SU-DHL-6 (cell line): ENCODE data around the gene MFAP5.

Experiments used
- H2AFZ ChIP-seq: fragments of 200-600 bp; sonication (generic); 2 replicates; pipeline ENCODE4 v1.6.1; 2014; ENCODE audit warnings: low read depth, mild to moderate bottlenecking, moderate library complexity, mixed read lengths, antibody characterized with exemption, low read length; ENCODE audit not compliant: severe bottlenecking
- H3F3A ChIP-seq: fragments of 200-600 bp; shearing (Covaris generic); 2 replicates; pipeline ENCODE4 v1.6.0; 2016; ENCODE audit warnings: antibody characterized with exemption, mild to moderate bottlenecking; ENCODE audit not compliant: insufficient read depth
- H3K27ac ChIP-seq: fragments of 200-600 bp; sonication (generic); 2 replicates; pipeline ENCODE4 v1.5.1; 2016; ENCODE audit warnings: low read depth, mild to moderate bottlenecking, low read length, moderate library complexity, mixed read lengths
- H3K27me3 ChIP-seq: fragments of 200-600 bp; sonication (generic), shearing (Covaris generic); 2 replicates; pipeline ENCODE4 v1.6.0; 2014; ENCODE audit warnings: mild to moderate bottlenecking, low read length
- H3K36me3 ChIP-seq: fragments of 200-600 bp; sonication (generic); 2 replicates; pipeline ENCODE4 v1.6.1; 2014; ENCODE audit warnings: mild to moderate bottlenecking, low read length, mixed read lengths
- H3K4me2 ChIP-seq: fragments of 300-600, 200-600 bp; shearing (Covaris generic), sonication (generic); 2 replicates; pipeline ENCODE4 v1.6.0; 2014; ENCODE audit warnings: low read length, low read depth, mild to moderate bottlenecking; ENCODE audit not compliant: poor library complexity, severe bottlenecking
- H3K4me3 ChIP-seq: fragments of 200-600 bp; sonication (generic); 2 replicates; pipeline ENCODE4 v1.5.1; 2014; ENCODE audit warnings: antibody characterized with exemption, low read length, mild to moderate bottlenecking, mixed read lengths; ENCODE audit not compliant: insufficient read depth, poor library complexity, severe bottlenecking
- H3K79me2 ChIP-seq: fragments of 200-600 bp; sonication (generic); 2 replicates; pipeline ENCODE4 v1.6.1; 2014; ENCODE audit warnings: mild to moderate bottlenecking, low read length, moderate library complexity; ENCODE audit not compliant: insufficient read depth
- H3K9ac ChIP-seq: fragments of 200-600 bp; sonication (generic); 2 replicates; pipeline ENCODE4 v1.7.0; 2014; ENCODE audit warnings: mild to moderate bottlenecking, low read length
- H3K9me2 ChIP-seq: fragments of 200-600 bp; sonication (generic); replicated peaks from 2 replicates; pipeline ENCODE4 v1.6.1; 2014; ENCODE audit warnings: low read length; ENCODE audit not compliant: insufficient read depth
- H3K9me3 ChIP-seq: fragments of 200-600 bp; sonication (generic); 2 replicates; pipeline ENCODE4 v1.6.1; 2014; ENCODE audit warnings: low read length, mixed read lengths; ENCODE audit not compliant: insufficient read depth
- H4K20me1 ChIP-seq: fragments of 200-600 bp; sonication (generic); 2 replicates; pipeline ENCODE4 v1.6.1; 2014; ENCODE audit warnings: low read depth, mild to moderate bottlenecking, antibody characterized with exemption, low read length, moderate library complexity, mixed read lengths
- EZH2phosphoT487 ChIP-seq: fragments of 200-600 bp; sonication (generic), shearing (Covaris generic); conservative IDR thresholded peaks from 2 replicates; pipeline ENCODE4 v1.6.1; 2018; ENCODE audit warnings: mild to moderate bottlenecking, antibody characterized with exemption, low read length, moderate library complexity, mixed read lengths
- TF ChIP-seq, protein P1 (sequence below): fragments of 200-600 bp; sonication (generic); IDR thresholded peaks from one replicate; pipeline ENCODE4 v1.5.1; 2017; ENCODE audit warnings: antibody characterized with exemption, mild to moderate bottlenecking, low read length, moderate library complexity; ENCODE audit not compliant: insufficient read depth, poor library complexity, severe bottlenecking

The MFAP5 gene

GRCh38 chr12:8698132-8698851 lies 35.7 kb upstream of the MFAP5 start:
- Histone ChIP-seq H4K20me1 (no peaks in the 10 kb centered on the region), H3K4me2 (peak overlapping the region; percentile 62), H2AFZ (peak overlapping the region; percentile 89), H3K79me2 (0 out of 2 replicates have a peak, but pooled peaks cover 3% of the 10 kb centered on the region), H3K27ac (no peak overlapping the region), H3K9ac (peak overlapping the region; percentile 73), H3K36me3 (no peaks in the 10 kb centered on the region), H3K4me3 (peak overlapping the region; percentile 74), H3K9me3 (no peaks in the 10 kb centered on the region), H3K9me2 (no peaks in the 10 kb centered on the region), H3K27me3 (no peaks in the 10 kb centered on the region), H3F3A (no peaks in the 10 kb centered on the region)
- TF ChIP-seq, protein P1, sequence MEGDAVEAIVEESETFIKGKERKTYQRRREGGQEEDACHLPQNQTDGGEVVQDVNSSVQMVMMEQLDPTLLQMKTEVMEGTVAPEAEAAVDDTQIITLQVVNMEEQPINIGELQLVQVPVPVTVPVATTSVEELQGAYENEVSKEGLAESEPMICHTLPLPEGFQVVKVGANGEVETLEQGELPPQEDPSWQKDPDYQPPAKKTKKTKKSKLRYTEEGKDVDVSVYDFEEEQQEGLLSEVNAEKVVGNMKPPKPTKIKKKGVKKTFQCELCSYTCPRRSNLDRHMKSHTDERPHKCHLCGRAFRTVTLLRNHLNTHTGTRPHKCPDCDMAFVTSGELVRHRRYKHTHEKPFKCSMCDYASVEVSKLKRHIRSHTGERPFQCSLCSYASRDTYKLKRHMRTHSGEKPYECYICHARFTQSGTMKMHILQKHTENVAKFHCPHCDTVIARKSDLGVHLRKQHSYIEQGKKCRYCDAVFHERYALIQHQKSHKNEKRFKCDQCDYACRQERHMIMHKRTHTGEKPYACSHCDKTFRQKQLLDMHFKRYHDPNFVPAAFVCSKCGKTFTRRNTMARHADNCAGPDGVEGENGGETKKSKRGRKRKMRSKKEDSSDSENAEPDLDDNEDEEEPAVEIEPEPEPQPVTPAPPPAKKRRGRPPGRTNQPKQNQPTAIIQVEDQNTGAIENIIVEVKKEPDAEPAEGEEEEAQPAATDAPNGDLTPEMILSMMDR: no peak
- TF ChIP-seq EZH2phosphoT487: no peak

DNA sequence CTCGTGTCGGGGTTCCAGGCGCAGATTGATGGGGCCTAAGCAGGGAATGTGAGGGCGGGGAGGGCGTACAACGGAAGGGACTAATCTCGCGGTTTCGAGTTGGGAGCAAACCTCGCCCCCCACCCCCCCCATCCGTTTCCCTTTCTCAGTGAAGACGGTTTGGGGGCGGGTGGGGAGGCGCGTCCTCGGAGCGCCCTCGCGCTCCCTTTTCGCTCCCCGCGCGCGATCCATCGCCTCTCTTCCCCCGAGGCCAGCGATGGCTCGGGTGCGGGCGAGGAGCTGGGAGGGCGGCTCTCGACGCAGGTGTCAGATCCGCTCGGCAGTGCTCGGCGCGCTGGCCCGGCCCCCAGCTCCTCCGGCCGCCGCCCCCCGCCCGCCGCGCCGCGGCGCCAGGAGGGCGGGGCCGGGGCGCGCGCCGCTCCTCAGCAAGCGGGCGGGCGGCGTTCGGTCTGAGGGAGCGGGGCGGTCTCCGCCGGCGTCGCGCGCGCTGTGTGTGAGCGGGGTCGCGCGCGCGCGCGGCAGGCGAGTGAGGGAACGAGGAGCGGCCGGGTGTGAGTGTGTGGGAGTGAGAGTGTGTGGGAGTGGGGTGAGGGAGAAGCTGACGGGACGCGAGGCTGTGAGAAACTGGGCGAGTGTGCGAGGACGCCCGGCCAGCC lies 35.0 kb upstream of the MFAP5 start, which contains the start of gene RIMKLB:
TSS of gene RIMKLB (plus strand) at position 516 of the 656 bp plus-strand sequence. CDS start 15,876 bp downstream, outside the sequence.
- peak within 1 kb of the TSS; percentile 98 for H2AFZ ChIP-seq
- 0 out of 2 replicates have a peak, but pooled peaks cover 3% of the 10 kb centered on the region for H3K79me2 ChIP-seq

DNA sequence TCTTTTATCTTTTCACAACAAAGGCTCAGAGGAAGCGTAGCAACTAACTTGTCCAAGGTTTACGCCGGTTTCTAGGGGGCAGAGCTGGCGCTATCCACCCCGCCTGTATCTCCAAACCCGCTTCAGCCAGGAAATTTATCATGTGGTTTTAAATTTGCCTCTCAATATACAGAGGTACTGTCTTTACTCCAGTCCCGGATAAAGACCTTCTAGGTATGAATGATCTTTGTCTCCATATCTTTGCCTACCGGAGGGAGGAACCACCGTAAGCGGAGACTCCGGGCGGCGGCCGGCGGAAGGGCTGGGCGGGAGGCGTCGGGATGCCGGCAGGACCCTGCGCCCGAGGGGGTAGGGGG lies 34.5 kb upstream of the MFAP5 start:
- Histone ChIP-seq H3K9me2 (no peaks in the 10 kb centered on the region), H3K4me3 (peak overlapping the region; percentile 57), H3K9me3 (no peaks in the 10 kb centered on the region), H3F3A (no peaks in the 10 kb centered on the region), H3K9ac (peak overlapping the region; percentile 73), H3K27me3 (no peaks in the 10 kb centered on the region), H4K20me1 (no peaks in the 10 kb centered on the region), H3K79me2 (0 out of 2 replicates have a peak, but pooled peaks cover 3% of the 10 kb centered on the region), H2AFZ (peak overlapping the region; percentile 98), H3K4me2 (peak overlapping the region; percentile 69), H3K27ac (no peak overlapping the region), H3K36me3 (no peaks in the 10 kb centered on the region)
- no peak for TF ChIP-seq EZH2phosphoT487
- TF ChIP-seq, protein P1: no peak

More for the DNA sequence above, 35.0 kb upstream of the MFAP5 start, which contains the start of gene RIMKLB:
- Histone ChIP-seq H4K20me1 (no peaks in the 10 kb centered on the region), H3K9ac (peak within 1 kb of the TSS; percentile 73), H3K27ac (no peak within 1 kb of the TSS), H3K4me2 (peak within 1 kb of the TSS; percentile 69), H3K9me3 (no peaks in the 10 kb centered on the region), H3K4me3 (peak within 1 kb of the TSS; percentile 74), H3F3A (no peaks in the 10 kb centered on the region), H3K27me3 (no peaks in the 10 kb centered on the region), H3K9me2 (no peaks in the 10 kb centered on the region), H3K36me3 (no peaks in the 10 kb centered on the region)
- TF ChIP-seq EZH2phosphoT487: no peak
- TF ChIP-seq, protein P1: no peak
